Neural crest cell (in vitro differentiated cells): ENCODE results near the gene TBC1D8B. TPM values are rescaled to one million over a fixed set of nuclear protein-coding genes. Genes with fewer than 3 reads are reported as not detected.

Source experiments
- DNase-seq: peaks from one replicate; pipeline ENCODE4 v3.0.0; 2021; ENCODE audit warnings: low read depth, mixed read lengths, low spot score
- H3K27ac Mint-ChIP-seq: one replicate; pipeline ENCODE4 v1.8.0; 2021; ENCODE audit warnings: mild to moderate bottlenecking, mixed read lengths; ENCODE audit not compliant: unreplicated experiment
- H3K27me3 Mint-ChIP-seq: 2 replicates; pipeline ENCODE4 v1.8.0; 2021; ENCODE audit warnings: low read depth, mild to moderate bottlenecking, mixed read lengths
- H3K36me3 Mint-ChIP-seq: 2 replicates; pipeline ENCODE4 v1.8.0; 2021; ENCODE audit warnings: low read depth, mild to moderate bottlenecking, mixed read lengths
- H3K4me1 Mint-ChIP-seq: 2 replicates; pipeline ENCODE4 v1.8.0; 2021; ENCODE audit warnings: mixed read lengths
- H3K4me3 Mint-ChIP-seq: one replicate; pipeline ENCODE4 v1.8.0; 2021; ENCODE audit warnings: mild to moderate bottlenecking, mixed read lengths
- H3K9me3 Mint-ChIP-seq: 2 replicates; pipeline ENCODE4 v1.8.0; 2021; ENCODE audit warnings: mixed read lengths
- CTCF ChIP-seq: fragments of 200-600 bp; sonication (generic); conservative IDR thresholded peaks from 2 replicates; pipeline ENCODE4 v1.5.0; 2021; ENCODE audit warnings: antibody characterized with exemption, mild to moderate bottlenecking
- total RNA-seq: library from RNA; stranded (reverse); gene quantifications from 2 replicates; pipeline ENCODE4 v1.2.1, GENCODE V29; 2021

TBC1D8B gene
- total RNA-seq, 1 donor from 2014 or later = 1.1 TPM

- H3K36me3 Mint-ChIP-seq = no peaks in the 10 kb centered on the region
- no peak overlapping the region for H3K27ac Mint-ChIP-seq
- H3K9me3 Mint-ChIP-seq = peaks cover 3% of the 10 kb centered on the region
These were observed 101.5 kb downstream of the TBC1D8B start for GRCh38 chrX:106903856-106904528.

GRCh38 chrX:106905064-106905708, 102.7 kb downstream of the TBC1D8B start:
- no peak overlapping the region for H3K4me3 Mint-ChIP-seq
- no peaks in the 10 kb centered on the region for H3K27me3 Mint-ChIP-seq
- no peaks in the 10 kb centered on the region for H3K36me3 Mint-ChIP-seq
- TF ChIP-seq CTCF = no peak
- no peak for DNase-seq
- no peak overlapping the region for H3K27ac Mint-ChIP-seq
- H3K4me1 Mint-ChIP-seq = no peaks in the 10 kb centered on the region
- peaks cover 3% of the 10 kb centered on the region for H3K9me3 Mint-ChIP-seq

More at GRCh38 chrX:106903856-106904528, 101.5 kb downstream of the TBC1D8B start:
- H3K4me3 Mint-ChIP-seq = no peak overlapping the region
- DNase-seq = no peak
- TF ChIP-seq CTCF = no peak
- H3K4me1 Mint-ChIP-seq = no peaks in the 10 kb centered on the region
- no peaks in the 10 kb centered on the region for H3K27me3 Mint-ChIP-seq

GRCh38 chrX:106906361-106906760, 103.9 kb downstream of the TBC1D8B start:
- DNase-seq = no peak
- no peak for TF ChIP-seq CTCF
- Mint-ChIP-seq H3K4me1 (no peaks in the 10 kb centered on the region), H3K27me3 (no peaks in the 10 kb centered on the region), H3K36me3 (no peaks in the 10 kb centered on the region), H3K27ac (no peak overlapping the region), H3K4me3 (no peak overlapping the region), H3K9me3 (peaks cover 3% of the 10 kb centered on the region)

GRCh38 chrX:106912864-106913263, 110.4 kb downstream of the TBC1D8B start:
- no peak for DNase-seq
- Mint-ChIP-seq H3K27ac (no peak overlapping the region), H3K4me3 (no peak overlapping the region), H3K36me3 (no peaks in the 10 kb centered on the region), H3K27me3 (no peaks in the 10 kb centered on the region), H3K4me1 (no peaks in the 10 kb centered on the region), H3K9me3 (peaks cover 15% of the 10 kb centered on the region)
- no peak for TF ChIP-seq CTCF

- Mint-ChIP-seq H3K4me3 (no peak overlapping the region), H3K4me1 (peaks cover 8% of the 10 kb centered on the region), H3K36me3 (no peaks in the 10 kb centered on the region), H3K9me3 (peaks cover 16% of the 10 kb centered on the region), H3K27ac (no peak overlapping the region), H3K27me3 (no peaks in the 10 kb centered on the region)
- DNase-seq = no peak
- TF ChIP-seq CTCF = no peak
These were observed 115.5 kb downstream of the TBC1D8B start for GRCh38 chrX:106917830-106918500.
